ENCODE measurements around the gene ADCY3. TPM values are rescaled to one million over a fixed set of nuclear protein-coding genes. Genes with fewer than 3 reads are reported as not detected.

ADCY3 gene
- polyA plus RNA-seq, 2 donors: 15.2 to 32.0 TPM

DNA sequence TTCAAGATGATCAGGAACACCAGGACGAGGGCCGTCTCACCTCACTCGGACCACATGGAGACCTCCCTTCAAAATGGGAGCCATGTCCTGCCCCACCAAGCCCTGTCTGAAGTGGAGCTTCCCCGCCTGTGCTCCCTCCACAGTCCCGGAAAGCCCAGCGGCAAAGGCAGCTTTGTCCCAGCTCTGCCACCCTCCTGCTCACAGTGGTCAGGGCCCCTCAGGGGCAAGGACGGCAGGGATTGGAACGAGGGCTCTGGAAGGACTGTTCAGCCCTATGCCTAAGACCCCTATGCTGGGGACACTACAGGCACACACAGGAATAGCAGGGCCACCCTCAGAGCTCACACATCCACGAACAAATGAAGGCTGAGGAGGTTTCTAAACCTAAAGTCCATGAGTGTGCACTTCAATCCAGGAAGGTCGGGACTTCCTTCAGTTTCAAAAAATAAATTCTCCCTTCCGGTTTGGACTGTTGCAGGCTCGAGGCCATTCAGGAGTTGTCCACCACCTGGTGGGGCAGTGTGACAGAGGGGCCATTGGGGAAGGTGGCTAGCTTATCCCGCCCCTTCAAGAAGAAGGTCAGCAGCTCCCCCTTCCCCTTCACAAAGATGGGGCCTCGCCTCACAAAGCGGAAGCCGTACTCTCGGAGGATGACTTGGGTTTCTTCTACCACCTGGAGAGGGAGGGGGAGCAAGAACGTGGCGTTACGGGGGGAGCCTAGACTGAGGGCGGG is 100.4 kb downstream of the ADCY3 start:
- H3K4me3 ChIP-seq (ENCODE audit: low read depth in 1 of 2, low read length in 2 of 2): no peak overlapping the region
- 87 to 88% methylated on average over 21 of the region's 21 CpGs for WGBS, 2 donors
- no peaks in the 10 kb centered on the region for H3K27me3 ChIP-seq (ENCODE audit: control insufficient read depth in 1 of 2, insufficient read depth in 2 of 2, low read length in 2 of 2)
- H3K36me3 ChIP-seq (ENCODE audit: control insufficient read depth in 2 of 2, insufficient read depth in 2 of 2, low read length in 1 of 2): peaks cover 2 to 33% of the 10 kb centered on the region in 2 donors
- no peak overlapping the region for H3K27ac ChIP-seq (ENCODE audit: low read depth in 2 of 2, low read length in 1 of 2)
- no peaks in the 10 kb centered on the region for H3K9me3 ChIP-seq (ENCODE audit: control insufficient read depth in 2 of 2, insufficient read depth in 1 of 2, low read depth in 1 of 2, low read length in 1 of 2)
- no peaks in the 10 kb centered on the region for H3K4me1 ChIP-seq (ENCODE audit: control insufficient read depth in 2 of 2, insufficient read depth in 2 of 2, low read length in 1 of 2)

DNA sequence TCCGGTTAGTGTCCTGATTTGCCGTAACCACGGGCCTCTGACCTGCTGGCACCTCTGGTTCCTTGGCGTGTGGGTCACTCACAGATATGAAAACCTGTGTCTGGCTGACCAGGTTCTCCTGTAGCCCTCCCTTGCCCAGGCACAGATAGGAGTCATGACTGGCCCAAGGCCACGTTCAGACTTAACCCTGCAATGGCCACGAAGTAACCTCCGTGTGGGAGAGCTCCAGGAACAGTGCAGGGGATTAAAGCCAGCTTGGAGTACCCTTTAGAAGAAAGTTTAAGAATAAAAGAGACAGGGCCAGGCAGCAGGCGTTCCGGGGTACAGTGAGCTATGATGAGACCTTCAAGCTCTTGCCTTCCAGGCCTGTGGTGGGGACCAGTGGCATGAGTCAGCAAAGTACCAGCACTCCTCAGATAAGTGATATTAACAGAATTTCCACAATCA is 101.3 kb downstream of the ADCY3 start:
- no peaks in the 10 kb centered on the region for H3K4me1 ChIP-seq (ENCODE audit: control insufficient read depth in 2 of 2, insufficient read depth in 2 of 2, low read length in 1 of 2)
- peaks cover 2 to 33% of the 10 kb centered on the region in 2 donors for H3K36me3 ChIP-seq (ENCODE audit: control insufficient read depth in 2 of 2, insufficient read depth in 2 of 2, low read length in 1 of 2)
- H3K27me3 ChIP-seq (ENCODE audit: control insufficient read depth in 1 of 2, insufficient read depth in 2 of 2, low read length in 2 of 2): no peaks in the 10 kb centered on the region
- H3K4me3 ChIP-seq (ENCODE audit: low read depth in 1 of 2, low read length in 2 of 2): no peak overlapping the region
- WGBS, 2 donors: 73 to 75% methylated on average over 9 of the region's 9 CpGs
- no peaks in the 10 kb centered on the region for H3K9me3 ChIP-seq (ENCODE audit: control insufficient read depth in 2 of 2, insufficient read depth in 1 of 2, low read depth in 1 of 2, low read length in 1 of 2)
- no peak overlapping the region for H3K27ac ChIP-seq (ENCODE audit: low read depth in 2 of 2, low read length in 1 of 2)

DNA sequence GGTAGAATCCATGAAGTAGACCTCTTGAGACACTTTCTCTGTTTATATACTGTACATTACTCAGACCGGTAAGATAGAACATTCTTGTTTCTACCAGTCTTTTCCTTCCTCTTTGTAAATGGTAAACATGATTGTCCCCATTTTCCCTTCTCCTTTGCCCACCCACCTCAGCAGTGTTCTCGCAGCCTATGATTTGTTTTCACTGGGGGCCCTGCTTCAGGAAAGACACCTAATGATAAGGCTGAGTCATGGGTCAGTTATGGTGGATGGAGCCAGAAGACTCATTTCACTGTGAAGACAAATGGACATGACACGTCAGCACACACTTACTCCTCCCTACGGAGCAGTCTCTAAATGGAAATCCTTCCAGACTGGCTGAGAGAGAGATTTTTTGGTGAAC is 103.2 kb downstream of the ADCY3 start:
- Histone ChIP-seq H3K36me3 (ENCODE audit: control insufficient read depth in 2 of 2, insufficient read depth in 2 of 2, low read length in 1 of 2) (peaks cover 0 to 29% of the 10 kb centered on the region in 2 donors), H3K4me1 (ENCODE audit: control insufficient read depth in 2 of 2, insufficient read depth in 2 of 2, low read length in 1 of 2) (no peaks in the 10 kb centered on the region), H3K27ac (ENCODE audit: low read depth in 2 of 2, low read length in 1 of 2) (no peak overlapping the region), H3K4me3 (ENCODE audit: low read depth in 1 of 2, low read length in 2 of 2) (no peak overlapping the region), H3K9me3 (ENCODE audit: control insufficient read depth in 2 of 2, insufficient read depth in 1 of 2, low read depth in 1 of 2, low read length in 1 of 2) (no peaks in the 10 kb centered on the region), H3K27me3 (ENCODE audit: control insufficient read depth in 1 of 2, insufficient read depth in 2 of 2, low read length in 2 of 2) (no peaks in the 10 kb centered on the region)
- 81 to 89% methylated on average over 4 of the region's 4 CpGs for WGBS, 2 donors

DNA sequence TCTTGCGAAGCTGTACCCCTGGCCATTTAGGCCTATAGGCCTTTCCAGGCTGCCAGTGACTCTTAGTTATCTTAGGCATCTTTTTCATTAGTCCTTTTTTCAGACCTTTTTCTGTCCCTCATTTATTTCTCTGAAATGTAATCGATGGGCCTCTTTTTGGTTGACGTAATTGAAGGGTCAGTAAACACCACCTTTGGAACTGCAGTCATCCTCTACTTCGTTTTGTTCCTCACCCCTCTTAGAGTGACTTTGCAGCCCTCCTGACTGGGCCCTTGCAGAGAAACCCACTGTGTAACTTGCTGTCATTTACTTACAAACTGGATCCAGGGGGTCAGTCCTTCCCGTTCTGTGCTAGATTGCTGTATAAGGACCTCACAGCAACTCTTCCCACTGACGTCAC is 103.6 kb downstream of the ADCY3 start:
- WGBS, 2 donors: 92 to 93% methylated on average over 6 of the region's 6 CpGs
- Histone ChIP-seq H3K4me1 (ENCODE audit: control insufficient read depth in 2 of 2, insufficient read depth in 2 of 2, low read length in 1 of 2) (no peaks in the 10 kb centered on the region), H3K27me3 (ENCODE audit: control insufficient read depth in 1 of 2, insufficient read depth in 2 of 2, low read length in 2 of 2) (no peaks in the 10 kb centered on the region), H3K27ac (ENCODE audit: low read depth in 2 of 2, low read length in 1 of 2) (no peak overlapping the region), H3K4me3 (ENCODE audit: low read depth in 1 of 2, low read length in 2 of 2) (no peak overlapping the region), H3K9me3 (ENCODE audit: control insufficient read depth in 2 of 2, insufficient read depth in 1 of 2, low read depth in 1 of 2, low read length in 1 of 2) (no peaks in the 10 kb centered on the region), H3K36me3 (ENCODE audit: control insufficient read depth in 2 of 2, insufficient read depth in 2 of 2, low read length in 1 of 2) (peaks cover 0 to 26% of the 10 kb centered on the region in 2 donors)

DNA sequence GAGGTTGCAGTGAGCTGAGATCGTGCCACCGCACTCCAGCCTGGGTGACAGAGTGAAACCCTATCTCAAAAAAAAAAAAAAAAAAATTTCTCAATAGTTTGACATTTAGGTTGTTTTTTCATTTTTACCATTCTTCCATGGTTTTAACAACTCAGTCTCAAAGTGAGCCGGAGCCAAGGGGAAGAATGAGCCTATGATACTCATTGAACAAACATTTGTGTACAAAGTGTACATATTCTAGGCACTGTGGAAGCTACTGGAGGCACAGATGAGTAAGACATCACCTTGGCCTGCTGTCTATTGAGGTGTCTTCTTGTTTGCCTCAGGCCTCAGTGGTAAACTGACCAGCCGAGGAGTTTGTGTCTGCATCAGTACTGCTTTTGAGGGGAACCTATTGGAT is 104.9 kb downstream of the ADCY3 start:
- no peaks in the 10 kb centered on the region for H3K4me1 ChIP-seq (ENCODE audit: control insufficient read depth in 2 of 2, insufficient read depth in 2 of 2, low read length in 1 of 2)
- WGBS, 2 donors: 96 to 97% methylated on average over 4 of the region's 4 CpGs
- H3K4me3 ChIP-seq (ENCODE audit: low read depth in 1 of 2, low read length in 2 of 2): no peak overlapping the region
- no peaks in the 10 kb centered on the region for H3K27me3 ChIP-seq (ENCODE audit: control insufficient read depth in 1 of 2, insufficient read depth in 2 of 2, low read length in 2 of 2)
- H3K27ac ChIP-seq (ENCODE audit: low read depth in 2 of 2, low read length in 1 of 2): no peak overlapping the region
- H3K36me3 ChIP-seq (ENCODE audit: control insufficient read depth in 2 of 2, insufficient read depth in 2 of 2, low read length in 1 of 2): peaks cover 0 to 14% of the 10 kb centered on the region in 2 donors
- no peaks in the 10 kb centered on the region for H3K9me3 ChIP-seq (ENCODE audit: control insufficient read depth in 2 of 2, insufficient read depth in 1 of 2, low read depth in 1 of 2, low read length in 1 of 2)

DNA sequence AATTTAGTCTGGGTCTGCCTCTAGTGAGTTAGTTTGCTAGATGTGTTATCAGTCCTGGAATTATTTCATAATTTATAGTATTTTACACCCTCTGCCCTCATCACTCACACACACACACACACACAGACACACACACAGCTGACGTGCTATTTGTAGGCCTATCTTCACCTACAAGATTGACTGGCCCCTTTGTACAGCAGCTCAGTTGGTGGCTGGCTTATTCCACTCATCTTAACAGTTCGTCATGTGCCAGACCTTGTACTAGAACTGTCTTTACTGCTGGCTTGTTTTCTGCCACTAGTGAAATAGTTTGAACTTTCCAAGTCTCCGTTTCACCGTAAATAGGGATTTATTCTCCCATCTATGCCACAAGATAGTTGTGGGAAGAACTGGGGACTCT is 105.5 kb downstream of the ADCY3 start:
- H3K9me3 ChIP-seq (ENCODE audit: control insufficient read depth in 2 of 2, insufficient read depth in 1 of 2, low read depth in 1 of 2, low read length in 1 of 2): no peaks in the 10 kb centered on the region
- no peaks in the 10 kb centered on the region for H3K4me1 ChIP-seq (ENCODE audit: control insufficient read depth in 2 of 2, insufficient read depth in 2 of 2, low read length in 1 of 2)
- H3K4me3 ChIP-seq (ENCODE audit: low read depth in 1 of 2, low read length in 2 of 2): no peak overlapping the region
- H3K36me3 ChIP-seq (ENCODE audit: control insufficient read depth in 2 of 2, insufficient read depth in 2 of 2, low read length in 1 of 2): peaks cover 0 to 8% of the 10 kb centered on the region in 2 donors
- H3K27me3 ChIP-seq (ENCODE audit: control insufficient read depth in 1 of 2, insufficient read depth in 2 of 2, low read length in 2 of 2): no peaks in the 10 kb centered on the region
- no peak overlapping the region for H3K27ac ChIP-seq (ENCODE audit: low read depth in 2 of 2, low read length in 1 of 2)
- WGBS, 2 donors: 89 to 90% methylated on average over 4 of the region's 4 CpGs

DNA sequence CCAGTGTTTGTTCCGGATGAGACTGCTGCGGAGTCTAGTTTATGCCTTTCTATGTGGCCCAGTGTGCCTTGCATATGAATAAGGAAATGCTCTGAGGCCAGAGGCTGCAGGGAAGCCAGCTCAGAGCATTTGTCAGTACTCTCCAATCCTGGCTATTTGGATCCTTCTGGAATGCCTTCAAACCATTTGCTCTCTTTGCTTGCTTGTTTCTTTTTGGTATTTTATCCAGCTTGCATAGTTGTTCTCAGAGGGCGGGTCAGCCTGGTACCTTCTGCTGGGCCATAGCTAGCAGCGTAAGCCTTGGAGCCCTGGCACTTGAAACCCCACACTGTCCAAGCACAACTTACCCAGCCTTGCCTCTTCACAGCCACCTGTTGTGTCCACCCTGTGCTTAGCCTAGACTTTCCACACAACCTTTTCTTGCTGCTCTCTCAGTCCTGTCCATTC is 106.3 kb downstream of the ADCY3 start:
- Histone ChIP-seq H3K9me3 (ENCODE audit: control insufficient read depth in 2 of 2, insufficient read depth in 1 of 2, low read depth in 1 of 2, low read length in 1 of 2) (no peaks in the 10 kb centered on the region), H3K36me3 (ENCODE audit: control insufficient read depth in 2 of 2, insufficient read depth in 2 of 2, low read length in 1 of 2) (peaks cover 0 to 5% of the 10 kb centered on the region in 2 donors), H3K27me3 (ENCODE audit: control insufficient read depth in 1 of 2, insufficient read depth in 2 of 2, low read length in 2 of 2) (no peaks in the 10 kb centered on the region), H3K4me1 (ENCODE audit: control insufficient read depth in 2 of 2, insufficient read depth in 2 of 2, low read length in 1 of 2) (no peaks in the 10 kb centered on the region), H3K4me3 (ENCODE audit: low read depth in 1 of 2, low read length in 2 of 2) (no peak overlapping the region), H3K27ac (ENCODE audit: low read depth in 2 of 2, low read length in 1 of 2) (no peak overlapping the region)
- 96 to 99% methylated on average over 4 of the region's 4 CpGs for WGBS, 2 donors

DNA sequence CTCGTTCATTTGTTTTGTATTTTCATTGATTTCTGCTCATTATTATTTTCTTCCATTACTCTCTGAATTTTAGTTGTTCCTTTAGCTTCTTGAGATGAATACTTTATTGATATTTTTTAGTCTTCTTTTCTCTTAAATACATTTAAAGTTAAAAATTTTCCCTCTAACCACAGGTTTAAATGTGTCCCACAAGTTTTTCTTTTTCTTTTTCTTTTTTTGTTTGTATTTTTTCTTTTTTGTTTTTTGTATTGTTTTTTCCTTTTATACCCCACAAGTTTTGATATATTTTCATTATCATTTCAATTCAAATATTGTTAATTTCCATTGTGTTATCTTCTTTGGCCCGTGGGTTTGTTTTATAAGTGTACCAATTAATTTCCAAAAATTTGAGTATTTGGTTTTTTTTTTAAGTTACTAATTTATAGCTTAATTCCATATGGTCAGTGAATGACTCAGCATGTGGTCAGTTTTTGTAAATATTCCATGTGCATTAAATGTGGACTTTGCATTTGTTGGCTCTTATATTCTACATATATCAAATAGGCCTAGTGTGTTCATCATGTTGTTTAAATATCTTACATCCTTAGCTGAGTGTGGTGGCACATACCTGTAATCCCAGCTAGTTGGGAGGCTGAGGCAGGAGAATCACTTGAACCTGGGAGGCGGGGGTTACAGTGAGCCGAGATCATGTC is 110.6 kb downstream of the ADCY3 start:
- H3K36me3 ChIP-seq (ENCODE audit: control insufficient read depth in 2 of 2, insufficient read depth in 2 of 2, low read length in 1 of 2): no peaks in the 10 kb centered on the region
- H3K27me3 ChIP-seq (ENCODE audit: control insufficient read depth in 1 of 2, insufficient read depth in 2 of 2, low read length in 2 of 2): no peaks in the 10 kb centered on the region
- no peak overlapping the region for H3K27ac ChIP-seq (ENCODE audit: low read depth in 2 of 2, low read length in 1 of 2)
- H3K4me3 ChIP-seq (ENCODE audit: low read depth in 1 of 2, low read length in 2 of 2): no peak overlapping the region
- 83 to 84% methylated on average over 4 of the region's 4 CpGs for WGBS, 2 donors
- H3K9me3 ChIP-seq (ENCODE audit: control insufficient read depth in 2 of 2, insufficient read depth in 1 of 2, low read depth in 1 of 2, low read length in 1 of 2): no peaks in the 10 kb centered on the region
- no peaks in the 10 kb centered on the region for H3K4me1 ChIP-seq (ENCODE audit: control insufficient read depth in 2 of 2, insufficient read depth in 2 of 2, low read length in 1 of 2)

DNA sequence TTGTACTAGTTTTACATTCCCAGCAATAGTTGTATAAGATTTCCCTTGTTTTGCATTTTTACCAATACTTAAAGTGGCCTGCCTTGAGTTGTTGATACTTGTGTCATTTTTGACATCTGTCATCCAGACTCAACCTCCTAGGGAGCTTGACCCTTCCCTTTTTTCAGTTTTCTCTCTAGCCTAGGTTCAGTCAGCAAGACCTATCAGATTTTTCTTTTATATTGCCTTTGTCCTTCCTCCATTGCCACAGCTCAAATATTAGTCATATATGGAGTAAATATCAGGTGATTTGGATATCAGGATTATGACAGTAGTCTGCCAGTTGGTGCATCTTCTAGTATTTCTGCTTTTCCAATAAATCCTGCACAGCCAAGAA is 113.4 kb downstream of the ADCY3 start:
- H3K27ac ChIP-seq (ENCODE audit: low read depth in 2 of 2, low read length in 1 of 2): no peak overlapping the region
- no peaks in the 10 kb centered on the region for H3K9me3 ChIP-seq (ENCODE audit: control insufficient read depth in 2 of 2, insufficient read depth in 1 of 2, low read depth in 1 of 2, low read length in 1 of 2)
- H3K4me3 ChIP-seq (ENCODE audit: low read depth in 1 of 2, low read length in 2 of 2): no peak overlapping the region
- H3K27me3 ChIP-seq (ENCODE audit: control insufficient read depth in 1 of 2, insufficient read depth in 2 of 2, low read length in 2 of 2): no peaks in the 10 kb centered on the region
- H3K36me3 ChIP-seq (ENCODE audit: control insufficient read depth in 2 of 2, insufficient read depth in 2 of 2, low read length in 1 of 2): no peaks in the 10 kb centered on the region
- H3K4me1 ChIP-seq (ENCODE audit: control insufficient read depth in 2 of 2, insufficient read depth in 2 of 2, low read length in 1 of 2): no peaks in the 10 kb centered on the region

Data from esophagus (tissue), 2 donors.